RKO (cell line): ENCODE results near the gene HOXA4.

Experiments used
- DNase-seq: peaks from one replicate; pipeline ENCODE4 v3.0.0-alpha.2; 2016; ENCODE audit warnings: low spot score

The HOXA4 gene

GRCh38 chr7:27130540-27131389, at the start of gene HOXA4:
Gene HOXA4, minus strand, starts transcription at chr7:27130757. Its CDS starts 24 bp downstream, at chr7:27130733.
- peak; percentile 89 for DNase-seq

- DNase-seq = peak; percentile 82
Observed at GRCh38 chr7:27179503-27180430, 49.2 kb upstream of the HOXA4 start.

- DNase-seq = peak; percentile 39
Observed at GRCh38 chr7:27179030-27179429, 48.5 kb upstream of the HOXA4 start.

GRCh38 chr7:27178366-27178765, 47.8 kb upstream of the HOXA4 start:
- DNase-seq = peak; percentile 64

- DNase-seq = no peak
Observed at GRCh38 chr7:27177795-27178320, 47.3 kb upstream of the HOXA4 start.

GRCh38 chr7:27176962-27177794, 46.6 kb upstream of the HOXA4 start:
- no peak for DNase-seq

- DNase-seq = no peak
Observed at GRCh38 chr7:27176524-27176845, 45.9 kb upstream of the HOXA4 start.

GRCh38 chr7:27175626-27176523, 45.3 kb upstream of the HOXA4 start:
- DNase-seq = no peak

GRCh38 chr7:27174874-27175625, 44.5 kb upstream of the HOXA4 start:
- no peak for DNase-seq

GRCh38 chr7:27173956-27174873, 43.7 kb upstream of the HOXA4 start, which contains the start of gene HOXA10:
Gene HOXA10, minus strand, starts transcription at chr7:27174320. Its CDS starts 14 bp downstream, at chr7:27174306.
- DNase-seq = no peak

- peak; percentile 54 for DNase-seq
Observed at GRCh38 chr7:27173511-27173955, 43.0 kb upstream of the HOXA4 start.

- DNase-seq = peak; percentile 69
Observed at GRCh38 chr7:27172823-27173510, 42.4 kb upstream of the HOXA4 start.

GRCh38 chr7:27172315-27172774, 41.8 kb upstream of the HOXA4 start:
- peak; percentile 70 for DNase-seq

- peak; percentile 69 for DNase-seq
Observed at GRCh38 chr7:27171637-27172314, 41.2 kb upstream of the HOXA4 start.

- DNase-seq = peak; percentile 71
Observed at GRCh38 chr7:27171325-27171636, 40.7 kb upstream of the HOXA4 start.

GRCh38 chr7:27170426-27171324, 40.1 kb upstream of the HOXA4 start:
- DNase-seq = peak; percentile 42
